MG63 (cell line): ENCODE data around the gene ATP6V0B. TPM values are rescaled to one million over a fixed set of nuclear protein-coding genes. Genes with fewer than 3 reads are reported as not detected.

Experiments
- DNase-seq: peaks from one replicate; pipeline ENCODE4 v3.0.0-alpha.2; 2020
- H3K27me3 ChIP-seq: fragments of 250-450 bp; sonication (Bioruptor Pico); 2 replicates; pipeline ENCODE4 v1.5.1; 2020; ENCODE audit warnings: mild to moderate bottlenecking, moderate library complexity
- H3K36me3 ChIP-seq: fragments of 250-450 bp; sonication (Bioruptor Pico); 2 replicates; pipeline ENCODE4 v1.5.1; 2020; ENCODE audit warnings: mild to moderate bottlenecking, moderate library complexity
- H3K4me3 ChIP-seq: fragments of 250-450 bp; sonication (Bioruptor Pico); 2 replicates; pipeline ENCODE4 v1.5.1; 2020; ENCODE audit warnings: mild to moderate bottlenecking, moderate library complexity
- H3K9me3 ChIP-seq: fragments of 250-450 bp; sonication (Bioruptor Pico); 2 replicates; pipeline ENCODE4 v1.5.1; 2020; ENCODE audit warnings: mild to moderate bottlenecking, moderate library complexity
- total RNA-seq: library from RNA; depleted of rRNA; stranded (reverse); fragments of >200 nt; shearing (Covaris generic); gene quantifications from 2 replicates; pipeline ENCODE4 v1.2.3, GENCODE V29; 2014; ENCODE audit warnings: low replicate concordance

The ATP6V0B gene
- total RNA-seq, 1 experiment from 2014 or later = 124 TPM

DNA sequence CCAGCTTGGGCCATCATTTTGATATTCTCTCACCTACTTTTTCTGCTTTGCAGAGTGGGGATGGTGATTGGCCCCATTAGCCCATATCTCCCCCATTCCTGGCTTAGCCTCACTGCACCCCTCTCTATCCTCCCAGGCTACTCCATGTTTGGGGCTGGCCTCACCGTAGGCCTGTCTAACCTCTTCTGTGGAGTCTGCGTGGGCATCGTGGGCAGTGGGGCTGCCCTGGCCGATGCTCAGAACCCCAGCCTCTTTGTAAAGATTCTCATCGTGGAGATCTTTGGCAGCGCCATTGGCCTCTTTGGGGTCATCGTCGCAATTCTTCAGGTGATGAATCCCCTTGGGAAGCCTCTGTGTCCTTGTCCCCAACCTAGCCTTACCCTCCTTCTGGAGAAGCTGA lies 2.1 kb downstream of the ATP6V0B start:
- Histone ChIP-seq H3K27me3 (no peaks in the 10 kb centered on the region), H3K9me3 (no peaks in the 10 kb centered on the region), H3K4me3 (no peak overlapping the region; the same call in 1 of the 2 replicates), H3K36me3 (peaks cover 46% of the 10 kb centered on the region)
- DNase-seq = no peak

DNA sequence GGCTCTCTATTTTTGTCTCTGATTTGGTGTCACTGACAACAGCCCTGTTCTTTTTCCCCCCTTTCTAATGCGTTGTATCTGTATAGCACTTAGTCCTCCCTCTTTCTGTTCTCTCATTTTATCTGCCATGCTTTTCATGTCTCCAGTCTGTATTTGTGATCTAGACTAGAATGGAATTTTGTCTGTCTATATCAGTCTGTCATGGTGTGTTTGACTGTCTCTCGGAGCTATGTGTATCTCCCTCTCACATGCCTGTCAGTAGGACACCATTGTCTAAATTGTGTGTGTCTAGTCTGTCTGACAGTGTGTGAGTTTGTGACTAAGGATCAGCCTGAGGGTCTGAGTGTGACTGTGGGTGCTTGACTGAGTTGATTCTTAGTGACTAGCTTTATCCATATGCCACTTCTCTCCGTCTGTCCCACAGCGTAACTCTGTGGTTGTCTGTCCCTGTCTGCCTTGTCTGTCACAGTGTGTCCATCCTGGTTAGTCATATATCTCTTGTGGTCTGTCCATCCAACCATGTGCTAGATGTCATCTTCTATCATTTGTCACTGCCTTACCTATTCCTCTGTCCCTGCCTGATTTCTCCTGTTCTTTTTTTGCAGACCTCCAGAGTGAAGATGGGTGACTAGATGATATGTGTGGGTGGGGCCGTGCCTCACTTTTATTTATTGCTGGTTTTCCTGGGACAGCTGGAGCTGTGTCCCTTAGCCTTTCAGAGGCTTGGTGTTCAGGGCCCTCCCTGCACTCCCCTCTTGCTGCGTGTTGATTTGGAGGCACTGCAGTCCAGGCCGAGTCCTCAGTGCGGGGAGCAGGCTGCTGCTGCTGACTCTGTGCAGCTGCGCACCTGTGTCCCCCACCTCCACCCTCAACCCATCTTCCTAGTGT lies 2.9 kb downstream of the ATP6V0B start:
- DNase-seq = no peak
- peaks cover 45% of the 10 kb centered on the region for H3K36me3 ChIP-seq
- peak overlapping the region; percentile 68 for H3K4me3 ChIP-seq
- H3K9me3 ChIP-seq = no peaks in the 10 kb centered on the region
- H3K27me3 ChIP-seq = no peaks in the 10 kb centered on the region

DNA sequence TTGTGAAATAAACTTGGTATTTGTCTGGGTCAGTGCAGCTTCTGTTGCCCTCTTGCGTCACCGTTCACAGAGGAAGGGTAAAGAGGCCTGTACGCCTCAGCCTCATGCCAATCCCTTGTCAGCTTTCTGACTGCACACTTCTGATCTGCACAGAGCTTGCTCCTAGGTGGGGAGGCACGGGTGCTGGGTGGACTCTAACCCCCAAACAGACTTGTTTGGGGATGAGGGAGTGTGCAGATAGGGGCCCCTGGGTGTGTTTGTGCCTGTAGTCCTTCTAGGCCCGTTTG lies 3.4 kb downstream of the ATP6V0B start:
- Histone ChIP-seq H3K9me3 (no peaks in the 10 kb centered on the region), H3K4me3 (peak overlapping the region; percentile 68), H3K27me3 (no peaks in the 10 kb centered on the region), H3K36me3 (peaks cover 40% of the 10 kb centered on the region)
- DNase-seq = no peak

DNA sequence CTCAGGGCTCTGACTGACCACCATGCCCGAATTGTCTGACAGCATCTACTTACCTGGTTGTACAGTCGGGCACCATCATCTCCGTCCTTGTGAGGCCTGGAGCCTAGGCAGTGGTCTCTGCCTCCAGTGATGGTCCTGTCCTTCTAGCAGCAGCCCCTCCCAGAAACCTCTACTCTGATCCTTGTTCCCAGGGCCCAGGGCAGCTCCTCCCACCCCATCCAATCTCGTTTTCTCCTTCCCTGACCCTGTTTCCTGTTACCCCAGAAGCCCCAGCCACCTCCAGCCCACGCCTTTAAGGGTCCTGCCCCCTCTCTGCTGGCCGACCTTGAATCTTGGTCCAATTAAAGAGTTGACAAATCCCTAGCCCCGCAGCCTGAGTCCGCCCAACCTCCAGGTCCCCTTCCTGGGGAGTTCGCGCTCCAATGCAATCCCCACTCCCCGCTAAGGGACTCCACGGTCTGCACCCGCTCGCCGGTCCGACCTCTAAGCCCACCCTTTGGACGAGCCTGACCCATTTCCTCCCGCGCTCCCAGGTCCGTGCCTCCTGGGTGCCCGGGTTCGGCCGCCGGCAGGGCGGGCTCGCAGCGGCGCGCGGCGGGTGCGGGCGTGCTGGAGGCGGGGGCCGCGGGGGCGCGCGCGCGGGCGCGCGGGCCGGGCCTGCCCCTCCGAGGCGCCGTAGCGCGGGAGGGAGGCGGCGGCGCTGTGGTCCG lies 3.9 kb downstream of the ATP6V0B start, which contains the start of gene B4GALT2:
Gene B4GALT2, plus strand, starts transcription at position 660 of the 710 bp plus-strand sequence. CDS start 1,951 bp downstream, outside the sequence.
- Histone ChIP-seq H3K9me3 (no peaks in the 10 kb centered on the region), H3K36me3 (peaks cover 40% of the 10 kb centered on the region), H3K27me3 (no peaks in the 10 kb centered on the region), H3K4me3 (peak within 1 kb of the TSS; percentile 68)
- peak; percentile 70 for DNase-seq

DNA sequence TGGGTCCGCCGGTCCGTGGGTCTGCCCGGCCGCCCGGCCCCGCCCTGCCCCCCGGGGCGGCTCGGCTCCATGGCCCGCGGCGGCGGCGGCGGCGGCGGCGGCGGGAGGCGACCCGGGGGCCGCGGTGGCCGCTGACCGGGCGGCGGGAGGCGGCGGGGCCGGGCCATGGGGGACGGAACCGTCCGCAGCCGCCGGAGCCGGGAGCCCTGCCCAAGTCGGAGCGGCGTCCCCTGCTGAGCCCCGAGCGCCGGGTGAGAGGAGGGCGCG lies 4.4 kb downstream of the ATP6V0B start:
- Histone ChIP-seq H3K36me3 (peaks cover 40% of the 10 kb centered on the region), H3K4me3 (peak overlapping the region; percentile 51), H3K27me3 (no peaks in the 10 kb centered on the region), H3K9me3 (no peaks in the 10 kb centered on the region)
- DNase-seq = no peak

DNA sequence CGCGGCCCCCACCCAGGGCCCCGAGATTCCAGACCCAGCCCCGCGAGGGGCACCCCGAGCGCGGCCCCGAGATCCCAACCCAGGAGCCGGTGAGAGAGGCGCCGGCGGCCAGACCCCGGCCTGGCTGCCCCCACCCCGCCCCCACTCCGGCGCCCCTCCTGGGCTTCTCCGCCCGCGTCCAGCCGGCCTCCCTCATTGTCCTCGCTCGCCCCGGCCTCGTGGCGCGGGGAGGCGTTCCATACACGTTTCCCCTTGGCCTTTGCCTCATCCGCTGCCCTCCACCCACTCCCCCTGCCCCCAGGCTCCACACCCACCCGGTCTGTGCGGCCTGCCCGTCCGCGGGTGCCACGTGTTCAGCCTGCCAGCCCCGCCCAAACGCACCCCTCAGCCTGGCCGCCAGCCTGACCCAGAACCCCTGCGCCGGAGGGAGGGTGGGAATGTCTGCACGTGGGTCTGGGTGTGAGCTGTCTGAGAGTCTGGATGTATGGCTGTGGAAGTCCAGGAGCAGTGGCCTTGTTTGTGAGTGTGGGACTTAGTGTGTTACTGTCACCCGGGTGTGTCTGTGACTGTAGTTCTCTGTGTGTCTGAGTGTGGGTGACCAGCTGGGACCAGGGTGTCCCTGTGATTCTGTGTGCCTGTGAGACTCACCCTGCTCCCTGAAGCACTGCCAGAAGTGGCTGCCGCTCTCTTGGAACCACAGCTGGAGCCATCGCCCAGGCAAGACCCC lies 4.9 kb downstream of the ATP6V0B start:
- H3K36me3 ChIP-seq = peaks cover 40% of the 10 kb centered on the region
- peak overlapping the region; percentile 51 for H3K4me3 ChIP-seq
- H3K27me3 ChIP-seq = no peaks in the 10 kb centered on the region
- no peaks in the 10 kb centered on the region for H3K9me3 ChIP-seq
- peak; percentile 93 for DNase-seq

DNA sequence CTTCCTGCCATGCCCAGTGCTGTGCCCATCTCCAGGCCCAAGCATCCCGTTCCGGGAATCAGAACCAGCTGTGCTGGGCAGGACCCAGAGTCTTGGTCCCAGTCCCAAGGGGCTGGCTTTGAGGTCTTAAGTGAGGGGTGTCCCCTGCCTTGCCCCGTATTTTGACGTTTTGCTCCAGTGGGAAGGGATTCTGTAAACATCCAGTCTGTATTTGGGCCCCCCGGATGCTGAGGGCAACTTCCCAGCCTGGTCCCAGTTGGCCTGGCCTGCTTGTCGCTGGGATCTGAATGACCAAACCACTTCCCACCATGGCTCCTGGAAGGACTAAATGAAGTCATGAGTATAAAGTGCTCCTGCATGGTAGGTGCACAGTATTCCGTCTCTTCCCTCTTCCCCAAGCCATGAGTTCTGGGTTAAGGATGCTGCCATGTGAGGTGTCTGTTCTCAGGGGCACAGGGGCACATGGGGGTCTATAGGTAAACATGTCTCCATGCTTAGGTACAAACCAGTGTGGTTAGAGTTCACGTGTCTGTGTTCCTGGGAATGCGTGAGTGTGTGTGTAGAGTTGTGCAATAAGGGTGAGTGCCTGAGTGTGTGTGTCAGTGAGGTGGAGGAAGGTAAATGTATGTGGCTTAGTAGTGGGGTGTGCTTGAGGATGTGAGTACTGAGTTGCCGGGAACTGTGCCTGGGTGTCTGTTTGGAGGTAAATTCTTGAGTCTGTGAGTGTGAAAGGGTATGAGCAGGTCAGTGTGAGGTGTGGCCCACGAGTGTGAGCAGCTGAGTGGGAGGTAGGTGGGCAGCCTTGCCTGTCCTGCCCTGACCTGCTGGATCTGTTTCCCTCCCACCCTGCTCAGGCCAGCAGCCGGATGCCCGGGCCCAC lies 5.7 kb downstream of the ATP6V0B start:
- peaks cover 44% of the 10 kb centered on the region for H3K36me3 ChIP-seq
- no peak for DNase-seq
- no peaks in the 10 kb centered on the region for H3K27me3 ChIP-seq

DNA sequence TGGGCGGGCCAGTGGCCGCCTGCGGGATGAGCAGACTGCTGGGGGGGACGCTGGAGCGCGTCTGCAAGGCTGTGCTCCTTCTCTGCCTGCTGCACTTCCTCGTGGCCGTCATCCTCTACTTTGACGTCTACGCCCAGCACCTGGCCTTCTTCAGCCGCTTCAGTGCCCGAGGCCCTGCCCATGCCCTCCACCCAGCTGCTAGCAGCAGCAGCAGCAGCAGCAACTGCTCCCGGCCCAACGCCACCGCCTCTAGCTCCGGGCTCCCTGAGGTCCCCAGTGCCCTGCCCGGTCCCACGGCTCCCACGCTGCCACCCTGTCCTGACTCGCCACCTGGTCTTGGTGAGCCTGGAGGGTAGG lies 6.4 kb downstream of the ATP6V0B start:
- no peak for DNase-seq
- no peaks in the 10 kb centered on the region for H3K9me3 ChIP-seq
- H3K36me3 ChIP-seq = peaks cover 50% of the 10 kb centered on the region
- no peak overlapping the region for H3K4me3 ChIP-seq
- no peaks in the 10 kb centered on the region for H3K27me3 ChIP-seq

More for the DNA sequence above, 5.7 kb downstream of the ATP6V0B start:
- H3K9me3 ChIP-seq = no peaks in the 10 kb centered on the region
- H3K4me3 ChIP-seq = peak overlapping the region; percentile 51

DNA sequence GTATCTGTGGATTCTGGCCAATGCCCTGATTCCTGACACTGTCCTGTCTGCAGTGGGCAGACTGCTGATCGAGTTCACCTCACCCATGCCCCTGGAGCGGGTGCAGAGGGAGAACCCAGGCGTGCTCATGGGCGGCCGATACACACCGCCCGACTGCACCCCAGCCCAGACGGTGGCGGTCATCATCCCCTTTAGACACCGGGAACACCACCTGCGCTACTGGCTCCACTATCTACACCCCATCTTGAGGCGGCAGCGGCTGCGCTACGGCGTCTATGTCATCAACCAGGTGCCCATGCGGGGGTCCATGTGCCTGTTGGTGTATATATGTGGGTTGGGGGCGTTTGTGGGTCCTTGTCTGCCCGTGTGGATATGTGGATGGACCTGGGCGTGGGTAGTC lies 6.9 kb downstream of the ATP6V0B start:
- Histone ChIP-seq H3K36me3 (peaks cover 48% of the 10 kb centered on the region), H3K27me3 (no peaks in the 10 kb centered on the region), H3K4me3 (no peak overlapping the region), H3K9me3 (no peaks in the 10 kb centered on the region)
- no peak for DNase-seq

DNA sequence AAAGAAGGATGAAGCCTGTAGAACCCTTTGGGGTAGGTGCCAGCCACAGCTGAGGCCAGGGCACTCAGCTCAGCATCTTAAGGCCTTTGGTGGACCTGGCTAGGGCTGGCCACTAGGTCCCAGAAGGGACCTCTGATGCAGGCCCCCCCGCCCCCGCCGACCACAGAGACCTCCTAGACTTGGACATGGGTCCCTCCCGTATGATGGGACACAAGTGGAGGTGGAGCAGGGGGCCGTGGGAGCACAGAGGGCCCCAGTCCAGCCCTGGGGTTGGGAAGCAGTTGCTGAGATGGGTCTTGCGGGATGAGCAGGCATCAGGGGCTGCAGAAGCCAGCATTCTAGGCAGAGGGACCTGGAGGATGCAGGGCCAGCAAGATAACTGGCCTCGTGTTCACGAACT lies 7.5 kb downstream of the ATP6V0B start:
- no peak for DNase-seq
- Histone ChIP-seq H3K4me3 (no peak overlapping the region), H3K27me3 (no peaks in the 10 kb centered on the region), H3K9me3 (no peaks in the 10 kb centered on the region), H3K36me3 (peaks cover 45% of the 10 kb centered on the region)

DNA sequence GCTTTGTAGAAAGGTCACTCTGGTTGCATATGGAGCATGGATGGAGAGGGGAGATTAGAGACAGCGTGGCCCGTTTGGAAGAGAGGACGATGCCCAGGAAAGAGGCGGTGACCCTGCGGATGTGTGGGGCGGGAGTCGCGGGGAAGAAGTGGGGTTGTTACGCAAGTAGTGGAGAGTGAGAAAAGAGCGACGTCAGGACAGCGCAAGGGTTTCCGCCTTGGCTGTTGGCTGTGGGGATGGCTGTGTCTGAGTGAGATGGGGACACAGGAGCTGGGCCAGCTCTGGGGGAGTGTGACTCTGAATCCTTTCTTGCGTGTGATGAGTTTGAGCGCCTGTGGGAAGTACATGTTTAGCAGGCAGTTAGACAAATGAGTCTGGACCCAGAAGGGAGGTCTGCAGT lies 8.0 kb downstream of the ATP6V0B start:
- Histone ChIP-seq H3K9me3 (no peaks in the 10 kb centered on the region), H3K27me3 (no peaks in the 10 kb centered on the region), H3K36me3 (peaks cover 39% of the 10 kb centered on the region), H3K4me3 (no peak overlapping the region)
- DNase-seq = no peak

DNA sequence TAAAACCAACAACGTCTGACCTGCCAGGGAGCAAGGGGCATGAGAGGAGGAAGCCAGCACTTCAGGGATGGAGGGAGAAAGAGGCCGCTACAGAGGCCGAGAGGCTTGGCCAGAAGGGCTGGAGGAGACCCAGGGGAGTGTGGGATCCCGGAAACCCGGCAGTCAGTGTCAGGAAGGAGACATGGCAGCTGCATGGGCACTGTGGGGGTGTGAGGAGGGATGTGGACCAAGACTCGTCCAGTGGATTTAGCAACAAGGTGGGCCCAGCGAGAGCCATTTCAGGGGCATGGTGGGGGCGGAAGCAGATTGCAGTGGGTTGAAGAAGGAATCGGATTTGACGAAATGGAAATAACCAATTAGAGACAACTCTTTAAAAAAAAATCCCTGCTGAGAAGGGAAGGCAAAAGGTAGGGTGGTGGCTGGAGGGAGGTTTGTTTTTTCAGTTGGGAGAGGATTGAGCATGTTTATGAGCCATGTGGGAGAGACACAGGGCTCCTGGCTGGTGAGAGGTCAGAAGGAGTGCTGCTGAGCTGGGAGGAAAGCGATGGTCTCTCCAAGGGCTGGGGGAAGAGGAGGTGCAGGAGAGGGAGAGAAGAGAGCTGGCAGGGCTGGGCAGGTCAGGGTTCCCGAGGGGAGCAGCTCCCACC lies 8.6 kb downstream of the ATP6V0B start:
- Histone ChIP-seq H3K36me3 (peaks cover 34% of the 10 kb centered on the region), H3K4me3 (no peak overlapping the region), H3K9me3 (no peaks in the 10 kb centered on the region), H3K27me3 (no peaks in the 10 kb centered on the region)
- DNase-seq = no peak

DNA sequence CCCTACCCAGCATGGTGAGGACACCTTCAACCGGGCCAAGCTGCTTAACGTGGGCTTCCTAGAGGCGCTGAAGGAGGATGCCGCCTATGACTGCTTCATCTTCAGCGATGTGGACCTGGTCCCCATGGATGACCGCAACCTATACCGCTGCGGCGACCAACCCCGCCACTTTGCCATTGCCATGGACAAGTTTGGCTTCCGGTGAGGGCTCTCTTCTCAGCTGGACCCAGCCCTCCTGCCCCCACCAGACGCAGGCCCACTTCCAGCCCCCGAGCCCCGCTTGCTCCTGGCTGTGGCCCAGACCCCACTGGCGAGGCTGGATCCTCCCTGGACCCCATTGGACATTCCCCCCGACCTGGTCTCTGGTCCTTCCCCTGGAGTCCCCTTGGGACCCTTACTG lies 10.1 kb downstream of the ATP6V0B start:
- no peaks in the 10 kb centered on the region for H3K9me3 ChIP-seq
- no peak overlapping the region for H3K4me3 ChIP-seq
- DNase-seq = no peak
- no peaks in the 10 kb centered on the region for H3K27me3 ChIP-seq
- peaks cover 31% of the 10 kb centered on the region for H3K36me3 ChIP-seq

DNA sequence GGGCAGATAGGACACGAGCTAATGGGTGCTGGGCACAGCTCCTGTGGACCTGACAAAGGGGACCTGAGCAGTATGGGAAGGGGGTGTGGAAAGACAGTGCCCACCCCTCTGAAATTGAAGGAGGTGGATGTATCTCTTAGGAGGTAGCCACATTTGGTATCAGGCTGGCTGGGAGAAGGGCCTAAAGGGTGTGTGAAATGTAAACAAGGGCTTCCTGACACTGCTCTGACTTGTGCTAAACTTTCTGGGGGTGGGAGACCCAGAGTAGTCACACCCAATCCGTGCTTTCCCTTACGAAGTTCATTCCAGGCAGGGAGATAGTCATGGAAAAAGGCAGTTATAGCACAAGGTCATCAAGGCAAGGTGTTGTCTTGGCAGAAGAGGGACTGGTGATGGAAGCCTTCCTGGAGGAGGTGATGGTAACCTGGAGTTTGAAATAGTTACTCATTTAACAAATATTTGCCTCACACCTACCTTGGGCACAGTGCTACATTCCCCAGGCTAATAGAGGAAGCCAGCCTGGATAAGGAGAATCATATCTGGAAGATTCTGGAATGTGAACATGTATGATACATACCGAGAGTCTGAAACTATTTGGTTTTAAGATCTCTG lies 11.3 kb downstream of the ATP6V0B start:
- Histone ChIP-seq H3K27me3 (no peaks in the 10 kb centered on the region), H3K9me3 (no peaks in the 10 kb centered on the region), H3K36me3 (peaks cover 25% of the 10 kb centered on the region), H3K4me3 (no peak overlapping the region)
- no peak for DNase-seq

DNA sequence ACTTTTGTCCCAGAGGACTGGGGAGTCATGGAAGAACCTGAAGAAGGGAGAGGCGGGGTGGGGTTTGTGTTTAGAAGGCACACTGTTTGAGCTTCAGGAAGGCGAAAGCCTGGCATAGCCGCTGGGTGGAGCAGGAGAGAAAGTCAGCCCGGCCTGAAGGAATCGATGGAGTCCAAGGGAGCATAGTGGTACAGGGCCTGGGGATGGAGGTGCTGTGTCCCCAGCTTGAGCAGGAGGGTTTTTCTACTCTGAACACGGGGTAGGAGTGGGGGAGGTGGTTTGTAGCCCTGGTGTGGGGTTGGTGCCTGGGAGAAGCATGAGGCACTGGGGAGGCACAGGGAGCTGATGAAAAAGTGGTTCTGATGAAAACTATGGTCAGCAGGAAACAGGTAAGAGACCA lies 12.0 kb downstream of the ATP6V0B start:
- Histone ChIP-seq H3K9me3 (no peaks in the 10 kb centered on the region), H3K27me3 (no peaks in the 10 kb centered on the region), H3K36me3 (peaks cover 21% of the 10 kb centered on the region), H3K4me3 (no peak overlapping the region)
- DNase-seq = no peak
